Measurements from ENCODE around the gene BTBD1. TPM values are rescaled to one million over a fixed set of nuclear protein-coding genes. Genes with fewer than 3 reads are reported as not detected.
A peak's percentile ranks its signal among the peaks of the same experiment; 100 is the strongest.

Gene BTBD1
- total RNA-seq = 10 to 100 TPM; 64.2 to 82.4 (median 71.3) TPM
- polyA plus RNA-seq = 10 to 100 TPM; 32.1 to 59.9 (median 39.0) TPM

DNA sequence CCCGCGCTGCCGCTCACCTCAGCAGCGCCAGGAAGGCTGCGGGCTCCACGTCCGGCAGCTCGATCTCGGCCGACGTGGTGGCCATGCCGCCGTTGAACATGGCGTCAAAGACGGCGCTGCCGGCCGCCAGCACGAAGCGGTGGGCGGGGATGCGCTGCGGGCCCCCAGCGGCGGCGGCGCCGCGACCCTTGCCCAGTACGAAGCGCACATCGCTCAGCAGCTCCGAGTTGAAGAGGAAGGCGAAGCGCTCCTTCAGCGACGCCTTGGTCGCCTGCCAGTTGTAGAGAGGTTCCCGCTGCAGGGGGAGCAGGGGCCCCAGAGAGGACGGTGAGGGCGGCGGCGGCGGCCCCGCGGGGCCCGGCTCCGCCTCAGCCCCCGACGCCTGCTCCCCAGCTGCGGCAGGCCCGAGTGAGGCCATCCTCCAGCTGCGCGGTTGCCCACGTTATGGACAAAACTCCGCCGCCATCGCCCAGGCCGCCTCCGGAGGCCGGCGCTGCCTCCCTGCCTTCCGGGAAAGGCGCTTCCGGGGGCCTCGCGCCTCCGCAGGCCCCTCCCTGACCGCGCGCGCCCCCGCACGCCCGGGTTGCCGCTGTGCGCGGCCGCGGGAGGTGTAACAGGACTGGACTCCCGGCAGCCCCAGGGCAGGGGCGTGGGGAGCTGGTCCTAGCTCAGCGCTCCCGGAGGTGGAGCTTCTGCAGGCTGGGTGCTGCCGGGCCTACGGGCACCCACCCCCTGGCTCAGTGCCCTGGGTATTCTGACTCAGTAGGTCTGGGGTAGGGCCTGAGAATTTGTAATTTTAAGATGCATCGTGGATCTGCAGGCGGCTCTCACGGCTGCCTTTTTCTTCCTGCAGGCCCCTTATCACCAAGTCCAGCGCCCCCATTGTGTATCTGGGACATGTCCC, at the start of gene BTBD1:
TSS of gene BTBD1 (minus strand) at position 519 of the 904 bp plus-strand sequence. CDS start at position 418, 101 bp downstream.
- Histone ChIP-seq H3K9me3 (no peaks in the 10 kb centered on the region), H3K4me1 (peaks cover 0 to 45% (median 44%) of the 10 kb centered on the region in 4 donors), H3K27me3 (no peaks in the 10 kb centered on the region), H3K27ac (peak within 1 kb of the TSS; percentile 91 to 99 (median 96)), H3K4me3 (peak within 1 kb of the TSS; percentile 65 to 96 (median 80)), H3K36me3 (no peaks in the 10 kb centered on the region)
- peak; percentile 96 for DNase-seq
- TF ChIP-seq POLR2A (IDR thresholded peaks at IDR 0.05) = peak; percentile 27 to 72
- TF ChIP-seq, protein P1, sequence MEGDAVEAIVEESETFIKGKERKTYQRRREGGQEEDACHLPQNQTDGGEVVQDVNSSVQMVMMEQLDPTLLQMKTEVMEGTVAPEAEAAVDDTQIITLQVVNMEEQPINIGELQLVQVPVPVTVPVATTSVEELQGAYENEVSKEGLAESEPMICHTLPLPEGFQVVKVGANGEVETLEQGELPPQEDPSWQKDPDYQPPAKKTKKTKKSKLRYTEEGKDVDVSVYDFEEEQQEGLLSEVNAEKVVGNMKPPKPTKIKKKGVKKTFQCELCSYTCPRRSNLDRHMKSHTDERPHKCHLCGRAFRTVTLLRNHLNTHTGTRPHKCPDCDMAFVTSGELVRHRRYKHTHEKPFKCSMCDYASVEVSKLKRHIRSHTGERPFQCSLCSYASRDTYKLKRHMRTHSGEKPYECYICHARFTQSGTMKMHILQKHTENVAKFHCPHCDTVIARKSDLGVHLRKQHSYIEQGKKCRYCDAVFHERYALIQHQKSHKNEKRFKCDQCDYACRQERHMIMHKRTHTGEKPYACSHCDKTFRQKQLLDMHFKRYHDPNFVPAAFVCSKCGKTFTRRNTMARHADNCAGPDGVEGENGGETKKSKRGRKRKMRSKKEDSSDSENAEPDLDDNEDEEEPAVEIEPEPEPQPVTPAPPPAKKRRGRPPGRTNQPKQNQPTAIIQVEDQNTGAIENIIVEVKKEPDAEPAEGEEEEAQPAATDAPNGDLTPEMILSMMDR (IDR thresholded peaks at IDR 0.05) = no peak
- peak; percentile 87 to 96 (median 91) for TF ChIP-seq POLR2AphosphoS5 (IDR thresholded peaks at IDR 0.05)
- intact Hi-C loops (cut with DNase I) = loop anchor here (1.0 to 2.0 kb wide), 2 partner anchors 56 to 140 kb away; partner anchors contain the start of genes C15orf40 and HDGFL3
- 1% methylated on average over 90 of the region's 90 CpGs for WGBS, 2 donors

DNA sequence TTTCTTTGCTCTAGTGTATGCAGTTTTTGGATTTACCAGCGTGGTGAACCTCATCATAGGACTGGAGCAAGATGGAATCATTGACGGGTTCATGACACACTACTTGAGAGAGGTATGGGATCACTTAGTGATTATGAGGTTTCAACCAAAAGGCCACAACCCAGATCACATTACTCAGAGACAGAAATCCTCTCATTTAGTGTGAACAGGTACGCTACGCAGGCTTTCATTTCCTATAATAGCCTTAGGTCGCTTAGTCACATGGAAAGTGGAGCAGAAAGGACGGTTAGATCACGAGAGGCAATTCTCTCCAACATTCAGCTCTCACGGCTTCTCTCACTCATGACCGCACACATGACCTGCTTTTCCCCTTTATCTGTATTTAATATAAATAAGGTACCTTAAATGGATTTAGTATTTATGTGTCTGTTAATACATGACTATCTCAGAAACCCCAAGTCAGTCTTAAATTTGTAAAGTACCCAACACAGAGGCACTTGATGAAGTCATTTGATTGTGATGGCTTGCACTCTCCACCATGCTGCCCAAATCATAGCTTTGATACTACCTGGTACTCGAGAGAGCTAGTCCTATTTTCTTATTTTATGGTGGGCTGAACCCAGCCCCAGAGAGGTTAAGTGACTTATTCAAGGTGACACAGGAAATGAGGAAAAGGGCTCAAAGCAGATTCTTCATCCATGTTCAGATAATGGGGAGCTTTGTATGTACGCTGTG, 48.9 kb upstream of the BTBD1 start:
- Histone ChIP-seq H3K36me3 (no peaks in the 10 kb centered on the region), H3K4me3 (no peak overlapping the region), H3K4me1 (no peaks in the 10 kb centered on the region), H3K27ac (no peak overlapping the region), H3K9me3 (no peaks in the 10 kb centered on the region), H3K27me3 (no peaks in the 10 kb centered on the region)
- WGBS, 2 donors = 89% methylated on average over 11 of the region's 11 CpGs
- TF ChIP-seq EP300 (IDR thresholded peaks at IDR 0.05) (no peak), POLR2AphosphoS5 (IDR thresholded peaks at IDR 0.05) (no peak), POLR2A (IDR thresholded peaks at IDR 0.05) (no peak)
- TF ChIP-seq, protein P1 (IDR thresholded peaks at IDR 0.05) = no peak
- intact Hi-C loops (cut with DNase I) = no loop called here
- no peak for DNase-seq

DNA sequence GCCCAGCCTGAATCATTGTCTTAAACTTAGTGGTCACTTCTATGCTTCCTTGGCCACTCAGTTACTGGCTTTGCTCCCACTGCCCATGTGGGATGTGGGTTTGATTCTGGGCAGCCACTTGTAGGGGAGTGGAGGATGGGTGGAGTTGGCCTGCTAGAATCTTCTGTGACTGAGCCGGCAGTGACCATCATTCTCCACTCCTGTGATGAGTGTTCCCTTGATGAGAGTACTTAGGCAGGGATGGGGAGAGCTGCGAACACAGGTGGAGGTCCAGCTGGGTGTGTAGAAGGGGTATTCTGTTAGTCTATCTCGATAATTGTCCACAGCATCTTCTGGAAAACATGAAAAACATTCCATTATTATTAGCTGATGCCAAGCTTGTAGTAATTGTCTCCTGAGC, 48.4 kb upstream of the BTBD1 start:
- intact Hi-C loops (cut with DNase I) = no loop called here
- H3K36me3 ChIP-seq = no peaks in the 10 kb centered on the region
- DNase-seq = no peak
- TF ChIP-seq POLR2A (IDR thresholded peaks at IDR 0.05) (no peak), EP300 (IDR thresholded peaks at IDR 0.05) (no peak), POLR2AphosphoS5 (IDR thresholded peaks at IDR 0.05) (no peak)
- TF ChIP-seq, protein P1 (IDR thresholded peaks at IDR 0.05) = no peak
- H3K9me3 ChIP-seq = no peaks in the 10 kb centered on the region
- peaks cover 0 to 2% (median 0%) of the 10 kb centered on the region in 3 donors for H3K27me3 ChIP-seq
- no peak overlapping the region for H3K27ac ChIP-seq
- no peak overlapping the region for H3K4me3 ChIP-seq
- H3K4me1 ChIP-seq = no peaks in the 10 kb centered on the region
- 87 to 93% methylated on average over 3 of the region's 3 CpGs for WGBS, 2 donors

DNA sequence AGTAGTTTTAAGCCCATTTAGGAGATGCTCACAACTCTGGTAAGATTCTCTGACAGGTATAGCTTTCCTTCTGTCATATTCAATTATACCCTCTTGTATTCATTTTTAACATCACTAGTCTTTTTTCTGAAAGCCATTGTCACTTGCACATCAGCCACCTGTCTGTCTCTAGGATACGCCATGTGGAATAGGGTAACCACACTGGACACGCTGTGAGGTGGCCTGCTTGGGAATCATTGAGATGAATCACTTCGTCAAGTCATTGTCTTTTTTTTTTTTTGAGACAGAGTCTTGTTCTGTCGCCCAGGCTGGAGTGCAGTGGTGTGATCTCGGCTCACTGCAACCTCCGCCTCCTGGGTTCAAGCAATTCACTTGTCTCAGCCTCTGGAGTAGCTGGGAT, 47.8 kb upstream of the BTBD1 start:
- H3K27ac ChIP-seq = no peak overlapping the region
- H3K4me3 ChIP-seq = no peak overlapping the region
- intact Hi-C loops (cut with DNase I) = no loop called here
- no peaks in the 10 kb centered on the region for H3K36me3 ChIP-seq
- no peaks in the 10 kb centered on the region for H3K4me1 ChIP-seq
- TF ChIP-seq POLR2AphosphoS5 (IDR thresholded peaks at IDR 0.05) = no peak
- TF ChIP-seq POLR2A (IDR thresholded peaks at IDR 0.05) = no peak
- TF ChIP-seq EP300 (IDR thresholded peaks at IDR 0.05) = no peak
- TF ChIP-seq, protein P1 (IDR thresholded peaks at IDR 0.05) = no peak
- 94 to 95% methylated on average over 6 of the region's 6 CpGs for WGBS, 2 donors
- DNase-seq = no peak
- peaks cover 0 to 6% (median 0%) of the 10 kb centered on the region in 3 donors for H3K27me3 ChIP-seq
- no peaks in the 10 kb centered on the region for H3K9me3 ChIP-seq
